ACC112 (cell line): ENCODE results near the gene RBP5.

Experiments
- H2AFZ ChIP-seq: fragments of 200-600 bp; sonication (generic); one replicate; pipeline ENCODE4 v1.6.0; 2017; ENCODE audit warnings: antibody characterized with exemption, low read length; ENCODE audit not compliant: unreplicated experiment
- H3K27ac ChIP-seq: fragments of 200-600 bp; sonication (generic); 2 replicates; pipeline ENCODE4 v1.5.1; 2014; ENCODE audit warnings: low read depth, mild to moderate bottlenecking, antibody characterized with exemption, low read length, moderate library complexity
- H3K27me3 ChIP-seq: fragments of 200-600 bp; sonication (generic); 2 replicates; pipeline ENCODE4 v1.6.1; 2014; ENCODE audit warnings: mild to moderate bottlenecking, antibody characterized with exemption, low read length, moderate library complexity, mixed read lengths; ENCODE audit not compliant: insufficient read depth
- H3K36me3 ChIP-seq: fragments of 200-600 bp; sonication (generic); 2 replicates; pipeline ENCODE4 v1.6.1; 2016; ENCODE audit warnings: mild to moderate bottlenecking, antibody characterized with exemption, low read length, moderate library complexity, mixed read lengths; ENCODE audit not compliant: insufficient read depth
- H3K4me1 ChIP-seq: fragments of 200-600 bp; sonication (generic); one replicate; pipeline ENCODE4 v1.6.1; 2016; ENCODE audit warnings: low read length, mixed read lengths; ENCODE audit not compliant: insufficient read depth, unreplicated experiment, control insufficient read depth
- H3K4me3 ChIP-seq: fragments of 200-600 bp; sonication (generic); 2 replicates; pipeline ENCODE4 v1.5.1; 2014; ENCODE audit warnings: mild to moderate bottlenecking, low read depth, low read length
- H3K79me2 ChIP-seq: fragments of 200-600 bp; sonication (generic); one replicate; pipeline ENCODE4 v1.6.0; 2016; ENCODE audit warnings: low read length; ENCODE audit not compliant: control insufficient read depth, unreplicated experiment, insufficient read depth

The RBP5 gene

DNA sequence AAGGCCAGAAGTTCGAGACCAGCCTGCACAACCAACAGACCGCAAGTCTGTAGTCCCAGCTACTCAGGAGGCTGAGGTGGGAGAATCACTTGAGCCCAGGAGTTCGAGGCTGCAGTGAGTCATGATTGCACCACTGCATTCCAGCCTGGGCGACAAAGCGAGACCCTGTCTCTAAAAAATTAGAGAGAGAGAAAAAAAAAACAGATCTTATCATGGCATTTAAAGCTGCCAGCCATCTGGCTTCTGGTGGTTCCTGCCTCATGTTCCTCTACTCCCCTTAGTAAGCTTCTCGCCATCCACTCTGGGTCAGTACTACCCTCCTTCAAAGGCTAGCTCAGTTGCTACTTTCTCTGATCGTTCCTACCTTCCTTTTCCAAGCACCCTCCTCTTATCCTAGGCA lies 17.5 kb upstream of the RBP5 start:
- no peaks in the 10 kb centered on the region for H3K27me3 ChIP-seq
- no peak overlapping the region for H2AFZ ChIP-seq
- H3K79me2 ChIP-seq, result no peaks in the 10 kb centered on the region
- H3K4me1 ChIP-seq, result peaks cover 15% of the 10 kb centered on the region
- no peak overlapping the region for H3K27ac ChIP-seq
- H3K4me3 ChIP-seq, result no peak overlapping the region
- peaks cover 4% of the 10 kb centered on the region; the same call in 1 of the 2 replicates for H3K36me3 ChIP-seq

DNA sequence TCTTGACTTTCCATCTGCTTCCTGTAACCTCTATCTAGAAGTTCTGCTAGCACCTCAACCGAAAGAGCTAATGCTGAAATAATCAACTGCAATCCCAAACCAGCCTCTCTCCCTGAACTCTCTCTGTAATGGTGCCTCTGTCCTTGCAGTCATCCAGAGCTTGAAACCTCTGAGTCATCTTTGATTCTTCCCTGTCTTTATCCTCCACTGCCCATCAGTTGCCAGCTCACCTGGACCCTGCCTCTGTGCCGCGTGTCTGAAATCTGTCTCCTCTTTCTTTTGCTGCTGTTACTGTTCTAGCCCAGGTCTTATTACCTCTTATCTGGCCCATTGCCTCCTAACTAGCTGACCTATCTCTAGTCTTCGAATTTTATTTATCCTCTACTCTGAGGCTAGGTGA lies 17.0 kb upstream of the RBP5 start:
- no peak overlapping the region for H3K27ac ChIP-seq
- no peak overlapping the region for H3K4me3 ChIP-seq
- peaks cover 15% of the 10 kb centered on the region for H3K4me1 ChIP-seq
- no peaks in the 10 kb centered on the region for H3K79me2 ChIP-seq
- no peaks in the 10 kb centered on the region for H3K27me3 ChIP-seq
- H2AFZ ChIP-seq, result no peak overlapping the region
- H3K36me3 ChIP-seq, result peaks cover 4% of the 10 kb centered on the region; the same call in 1 of the 2 replicates

DNA sequence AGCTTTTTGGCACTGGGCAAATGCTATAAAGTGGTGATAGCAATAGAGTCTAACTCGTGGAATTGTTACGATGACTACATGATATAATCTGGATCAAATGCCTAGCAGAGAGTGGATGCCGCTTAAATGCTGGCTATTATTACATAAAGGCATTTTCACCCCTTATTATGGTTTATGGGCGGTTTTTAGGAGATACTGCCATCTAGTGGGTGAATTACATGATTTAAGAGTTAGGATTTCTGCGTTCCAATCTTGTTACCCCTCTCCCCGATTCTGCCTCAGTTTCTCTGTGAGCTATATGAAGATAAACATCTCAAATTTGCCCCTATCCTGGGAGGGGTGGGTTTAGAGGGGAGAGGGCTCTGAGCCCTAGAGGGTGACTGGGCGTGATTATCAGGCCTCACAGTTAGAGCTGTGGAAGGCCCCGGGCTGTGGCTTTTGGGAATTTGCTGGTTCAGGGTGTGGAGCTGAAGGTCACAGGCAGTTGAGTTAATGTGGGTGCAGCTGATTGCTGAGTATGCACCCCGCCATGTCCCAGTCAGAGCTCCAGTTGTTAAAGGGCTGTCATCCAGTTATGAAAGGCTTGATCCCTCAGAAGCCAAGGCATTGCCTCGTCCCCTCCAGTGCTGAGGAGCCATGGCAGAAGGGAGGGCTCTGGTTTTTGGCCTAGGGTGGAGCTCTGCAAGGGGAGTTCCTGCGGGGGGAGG lies 15.9 kb upstream of the RBP5 start:
- Histone ChIP-seq H3K4me3 (no peak overlapping the region), H3K27me3 (no peaks in the 10 kb centered on the region), H3K36me3 (peaks cover 4% of the 10 kb centered on the region; the same call in 1 of the 2 replicates), H3K27ac (no peak overlapping the region), H3K79me2 (no peaks in the 10 kb centered on the region), H3K4me1 (peaks cover 15% of the 10 kb centered on the region), H2AFZ (no peak overlapping the region)

DNA sequence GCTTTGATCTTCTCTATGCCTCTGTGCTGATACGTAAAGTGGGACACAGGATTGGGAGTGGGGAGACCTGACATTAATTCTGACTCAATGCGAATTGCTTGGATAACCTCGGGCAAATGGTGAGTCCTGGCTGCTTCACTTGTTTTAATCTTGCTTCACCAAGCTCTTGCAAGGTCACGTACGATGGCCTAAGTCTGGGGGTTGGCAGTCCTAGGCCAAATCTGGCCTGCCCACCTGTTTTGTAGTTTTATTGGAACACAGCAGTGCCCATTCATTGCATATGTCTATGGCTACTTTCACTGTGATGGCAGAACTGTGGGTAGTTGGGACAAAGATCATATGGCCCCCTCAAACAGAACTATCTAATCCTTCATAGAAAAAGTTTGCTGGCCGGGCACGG lies 14.9 kb upstream of the RBP5 start:
- Histone ChIP-seq H3K4me1 (peaks cover 15% of the 10 kb centered on the region), H3K27ac (no peak overlapping the region), H3K27me3 (no peaks in the 10 kb centered on the region), H3K36me3 (no peaks in the 10 kb centered on the region), H3K4me3 (no peak overlapping the region), H3K79me2 (no peaks in the 10 kb centered on the region), H2AFZ (no peak overlapping the region)

DNA sequence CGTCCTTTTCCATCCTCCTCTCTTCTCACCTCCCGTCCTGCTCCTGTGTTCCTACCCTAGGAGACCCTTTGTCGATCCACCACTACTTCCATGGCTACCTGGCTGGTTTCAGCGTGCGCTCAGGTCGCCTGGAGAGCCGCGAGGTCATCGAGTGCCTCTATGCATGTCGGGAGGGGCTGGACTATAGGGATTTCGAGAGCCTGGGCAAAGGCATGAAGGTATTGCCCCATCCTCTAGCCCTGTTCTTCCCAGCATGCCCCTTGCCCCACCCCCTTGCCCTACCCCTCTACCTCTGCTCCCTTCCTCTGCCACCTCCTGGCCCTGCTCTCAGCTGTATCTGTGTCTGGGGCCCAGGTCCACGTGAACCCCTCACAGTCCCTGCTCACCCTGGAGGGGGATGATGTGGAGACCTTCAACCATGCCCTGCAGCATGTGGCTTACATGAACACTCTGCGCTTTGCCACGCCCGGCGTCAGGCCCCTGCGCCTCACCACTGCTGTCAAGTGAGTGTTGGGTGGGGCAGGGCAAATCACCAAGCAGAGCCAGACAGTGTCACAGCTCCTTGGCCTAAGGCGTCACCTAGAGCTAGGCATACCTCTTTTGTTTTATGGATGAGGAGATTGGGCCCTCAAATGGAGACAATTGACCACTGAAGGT lies 14.2 kb upstream of the RBP5 start:
- Histone ChIP-seq H3K79me2 (no peaks in the 10 kb centered on the region), H3K27me3 (no peaks in the 10 kb centered on the region), H3K27ac (no peak overlapping the region), H3K4me3 (no peak overlapping the region), H3K4me1 (peaks cover 15% of the 10 kb centered on the region), H2AFZ (no peak overlapping the region), H3K36me3 (no peaks in the 10 kb centered on the region)

DNA sequence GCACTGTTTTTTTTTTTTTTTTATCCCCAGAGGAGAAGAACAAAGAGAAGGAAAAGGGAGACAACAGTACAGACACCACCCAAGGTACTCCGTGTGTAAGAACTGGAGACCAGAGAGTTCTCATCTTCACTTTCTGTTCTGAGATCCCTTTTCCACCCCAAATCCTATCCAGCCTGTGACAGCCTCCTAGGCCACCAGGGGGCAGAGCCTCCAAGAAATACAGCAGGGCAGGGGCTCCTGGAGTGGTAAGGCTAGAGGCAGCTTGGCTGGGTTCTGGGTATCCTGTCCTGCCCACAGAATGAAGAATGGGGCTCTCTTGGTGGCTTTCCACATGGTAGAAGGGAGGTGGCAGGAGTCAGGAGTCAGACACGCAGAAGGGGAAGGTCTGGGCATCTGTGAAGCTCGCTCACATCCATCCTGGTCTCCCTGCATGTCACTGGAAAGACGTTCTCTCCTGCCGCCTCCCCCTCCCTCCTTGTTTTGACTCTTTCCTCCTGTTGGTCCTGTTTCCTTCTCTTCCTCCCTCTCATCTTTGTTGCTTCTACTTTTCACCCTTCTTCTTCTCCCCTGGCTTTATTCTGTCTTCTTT lies 13.5 kb upstream of the RBP5 start:
- Histone ChIP-seq H3K4me1 (peaks cover 15% of the 10 kb centered on the region), H3K27me3 (no peaks in the 10 kb centered on the region), H3K79me2 (no peaks in the 10 kb centered on the region), H3K36me3 (no peaks in the 10 kb centered on the region), H3K27ac (no peak overlapping the region), H2AFZ (no peak overlapping the region), H3K4me3 (no peak overlapping the region)

DNA sequence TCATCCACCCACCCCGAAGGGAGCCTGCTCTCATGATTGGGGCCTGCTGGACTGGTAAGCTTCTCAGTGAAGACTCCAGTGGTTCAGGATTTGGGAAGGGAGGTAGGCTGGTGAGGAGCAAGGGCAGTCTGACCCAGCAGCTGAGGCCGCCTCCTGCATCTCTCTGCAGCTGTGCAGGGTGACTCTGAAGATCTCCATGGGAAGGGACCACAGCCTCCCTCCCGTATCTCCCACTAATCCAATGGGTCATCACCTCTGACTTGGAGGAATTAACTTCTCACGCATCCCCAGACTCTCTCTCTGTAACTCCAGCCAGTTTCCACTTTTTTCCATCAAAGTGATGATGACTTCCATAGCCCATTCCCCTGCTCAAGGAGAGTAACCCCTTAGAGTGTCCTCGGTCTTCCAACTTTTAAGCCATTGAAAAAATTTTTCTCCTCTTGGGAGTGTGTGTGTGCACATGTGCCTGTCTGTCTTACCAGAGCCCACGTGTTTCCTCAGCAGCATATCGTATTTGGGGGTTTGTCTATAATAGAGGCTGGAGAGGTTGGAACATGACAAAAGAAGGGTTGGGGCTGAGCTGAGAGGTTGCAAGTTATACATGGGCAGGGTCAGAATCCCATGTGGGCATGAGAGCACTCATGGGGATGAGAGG lies 12.8 kb upstream of the RBP5 start:
- Histone ChIP-seq H3K79me2 (no peaks in the 10 kb centered on the region), H2AFZ (no peak overlapping the region), H3K27me3 (no peaks in the 10 kb centered on the region), H3K27ac (no peak overlapping the region), H3K4me1 (peaks cover 12% of the 10 kb centered on the region), H3K36me3 (no peaks in the 10 kb centered on the region), H3K4me3 (no peak overlapping the region)

DNA sequence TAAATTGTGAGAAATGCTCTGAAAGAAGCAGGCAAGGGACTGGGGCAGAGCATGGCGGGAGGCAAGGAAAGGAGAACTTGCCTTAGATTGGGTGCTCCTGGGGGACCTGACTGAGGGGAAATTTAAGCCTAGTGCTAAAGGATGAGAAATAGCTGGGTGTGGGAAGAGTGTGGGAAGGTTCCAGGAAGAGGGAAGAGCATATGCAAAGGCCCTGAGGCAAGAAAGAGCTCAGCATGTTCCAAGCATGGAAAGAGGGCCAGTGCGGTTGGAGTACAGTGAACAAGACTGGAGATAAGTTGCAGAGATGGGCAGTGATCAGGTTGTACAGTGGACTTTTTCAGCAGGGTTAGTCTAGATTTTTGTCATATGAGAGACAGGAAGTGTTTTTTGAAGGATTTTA lies 10.5 kb upstream of the RBP5 start:
- H3K27ac ChIP-seq, result no peak overlapping the region
- H3K79me2 ChIP-seq, result no peaks in the 10 kb centered on the region
- no peaks in the 10 kb centered on the region for H3K27me3 ChIP-seq
- no peaks in the 10 kb centered on the region for H3K4me1 ChIP-seq
- no peak overlapping the region for H3K4me3 ChIP-seq
- 0 out of 2 replicates have a peak, but pooled peaks cover 4% of the 10 kb centered on the region for H3K36me3 ChIP-seq
- no peak overlapping the region for H2AFZ ChIP-seq

DNA sequence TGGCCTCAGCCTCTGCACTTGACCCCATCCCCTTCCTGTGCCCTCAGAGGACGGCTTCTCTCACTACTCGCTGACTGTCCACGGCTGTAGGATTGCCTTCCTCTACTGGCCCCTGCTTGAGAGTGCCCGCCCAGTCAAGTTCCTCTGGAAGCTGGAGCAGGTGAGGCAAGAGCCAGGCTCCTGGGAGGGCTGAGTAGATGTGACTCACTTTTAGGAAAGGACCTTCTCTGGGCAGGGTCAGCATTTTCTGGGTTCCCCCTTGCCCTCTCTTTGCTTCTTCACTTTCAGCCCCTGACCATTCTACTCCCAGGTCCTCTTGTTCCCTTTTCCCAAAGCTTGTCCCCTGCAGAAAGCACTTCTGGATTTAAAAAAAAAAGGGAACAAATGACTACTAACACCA lies 9.2 kb upstream of the RBP5 start:
- no peak overlapping the region for H3K4me3 ChIP-seq
- H3K27me3 ChIP-seq, result no peaks in the 10 kb centered on the region
- H2AFZ ChIP-seq, result no peak overlapping the region
- H3K27ac ChIP-seq, result no peak overlapping the region
- no peaks in the 10 kb centered on the region for H3K79me2 ChIP-seq
- H3K36me3 ChIP-seq, result 0 out of 2 replicates have a peak, but pooled peaks cover 4% of the 10 kb centered on the region
- no peaks in the 10 kb centered on the region for H3K4me1 ChIP-seq

DNA sequence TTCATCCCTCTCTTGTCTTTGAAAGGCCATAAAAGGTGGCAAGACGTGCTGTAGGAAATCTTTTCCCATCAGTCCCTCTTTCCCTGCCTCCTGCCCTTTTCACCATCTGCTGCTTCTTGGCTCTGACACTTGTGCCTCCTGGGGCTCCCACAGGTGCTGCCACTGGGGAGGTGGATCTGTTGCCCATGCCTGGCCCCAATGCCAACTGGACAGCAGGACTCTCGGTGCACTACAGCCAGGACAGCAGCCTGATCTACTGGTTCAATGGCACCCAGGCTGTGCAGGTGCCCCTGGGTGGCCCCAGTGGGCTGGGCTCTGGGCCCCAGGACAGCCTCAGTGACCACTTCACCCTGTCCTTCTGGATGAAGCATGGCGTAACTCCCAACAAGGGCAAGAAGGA lies 8.0 kb upstream of the RBP5 start:
- Histone ChIP-seq H3K79me2 (no peaks in the 10 kb centered on the region), H3K4me3 (no peak overlapping the region), H3K36me3 (0 out of 2 replicates have a peak, but pooled peaks cover 4% of the 10 kb centered on the region)

More for the DNA sequence above, 8.0 kb upstream of the RBP5 start:
- Histone ChIP-seq H3K27me3 (no peaks in the 10 kb centered on the region), H3K27ac (no peak overlapping the region), H2AFZ (no peak overlapping the region), H3K4me1 (no peaks in the 10 kb centered on the region)
